BE2C (cell line): ENCODE measurements around the gene SLC4A5.

Experiments
- DNase-seq: peaks from one replicate; pipeline ENCODE4 v3.0.0-alpha.2; 2020
- H3K27me3 ChIP-seq: fragments of 250-450 bp; sonication (Bioruptor Pico); 2 replicates; pipeline ENCODE4 v1.5.1; 2020; ENCODE audit warnings: mild to moderate bottlenecking
- H3K36me3 ChIP-seq: fragments of 250-450 bp; sonication (Bioruptor Pico); 2 replicates; pipeline ENCODE4 v1.5.1; 2020; ENCODE audit warnings: mild to moderate bottlenecking
- H3K4me1 ChIP-seq: fragments of 250-450 bp; sonication (Bioruptor Pico); 2 replicates; pipeline ENCODE4 v1.5.1; 2020
- H3K4me3 ChIP-seq: 2 replicates; pipeline ENCODE4 v1.5.1; 2011; ENCODE audit warnings: low read depth, low read length
- H3K9me3 ChIP-seq: fragments of 250-450 bp; sonication (Bioruptor Pico); 2 replicates; pipeline ENCODE4 v1.5.1; 2020
- TF ChIP-seq, protein P1 (sequence below): IDR thresholded peaks from 2 replicates; pipeline ENCODE4 v1.5.1; 2012; ENCODE audit warnings: mild to moderate bottlenecking, low read depth, low read length

The SLC4A5 gene

DNA sequence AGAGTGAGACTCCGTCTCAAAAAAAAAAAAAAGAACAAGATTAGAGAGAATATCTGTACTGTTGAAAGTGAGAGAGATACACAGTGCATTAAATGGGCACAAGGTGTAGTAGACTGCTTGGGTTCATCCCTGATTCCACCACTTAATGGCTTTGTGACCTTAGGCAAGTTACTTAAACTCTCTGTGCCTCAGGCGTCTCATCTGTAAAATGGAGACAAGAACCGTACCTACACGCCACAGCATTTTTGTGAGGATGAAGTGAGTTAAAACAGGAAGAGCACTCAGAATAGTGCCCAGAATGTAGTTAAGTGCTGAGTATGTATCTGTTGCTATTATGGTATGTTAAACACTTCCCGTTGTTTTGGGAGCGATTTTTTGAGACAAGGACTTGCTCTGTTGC lies 80.5 kb downstream of the SLC4A5 start:
- no peaks in the 10 kb centered on the region for H3K27me3 ChIP-seq
- H3K9me3 ChIP-seq = no peaks in the 10 kb centered on the region
- TF ChIP-seq, protein P1, sequence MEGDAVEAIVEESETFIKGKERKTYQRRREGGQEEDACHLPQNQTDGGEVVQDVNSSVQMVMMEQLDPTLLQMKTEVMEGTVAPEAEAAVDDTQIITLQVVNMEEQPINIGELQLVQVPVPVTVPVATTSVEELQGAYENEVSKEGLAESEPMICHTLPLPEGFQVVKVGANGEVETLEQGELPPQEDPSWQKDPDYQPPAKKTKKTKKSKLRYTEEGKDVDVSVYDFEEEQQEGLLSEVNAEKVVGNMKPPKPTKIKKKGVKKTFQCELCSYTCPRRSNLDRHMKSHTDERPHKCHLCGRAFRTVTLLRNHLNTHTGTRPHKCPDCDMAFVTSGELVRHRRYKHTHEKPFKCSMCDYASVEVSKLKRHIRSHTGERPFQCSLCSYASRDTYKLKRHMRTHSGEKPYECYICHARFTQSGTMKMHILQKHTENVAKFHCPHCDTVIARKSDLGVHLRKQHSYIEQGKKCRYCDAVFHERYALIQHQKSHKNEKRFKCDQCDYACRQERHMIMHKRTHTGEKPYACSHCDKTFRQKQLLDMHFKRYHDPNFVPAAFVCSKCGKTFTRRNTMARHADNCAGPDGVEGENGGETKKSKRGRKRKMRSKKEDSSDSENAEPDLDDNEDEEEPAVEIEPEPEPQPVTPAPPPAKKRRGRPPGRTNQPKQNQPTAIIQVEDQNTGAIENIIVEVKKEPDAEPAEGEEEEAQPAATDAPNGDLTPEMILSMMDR = no peak
- H3K4me3 ChIP-seq = no peak overlapping the region
- no peak for DNase-seq
- no peaks in the 10 kb centered on the region for H3K36me3 ChIP-seq
- no peaks in the 10 kb centered on the region for H3K4me1 ChIP-seq

- TF ChIP-seq, protein P1 = peak; percentile 42
- Histone ChIP-seq H3K9me3 (no peaks in the 10 kb centered on the region), H3K4me3 (no peak overlapping the region), H3K4me1 (no peaks in the 10 kb centered on the region), H3K27me3 (no peaks in the 10 kb centered on the region), H3K36me3 (no peaks in the 10 kb centered on the region)
- peak; percentile 26 for DNase-seq
Observed at GRCh38 chr2:74261204-74261864, 81.9 kb downstream of the SLC4A5 start.

DNA sequence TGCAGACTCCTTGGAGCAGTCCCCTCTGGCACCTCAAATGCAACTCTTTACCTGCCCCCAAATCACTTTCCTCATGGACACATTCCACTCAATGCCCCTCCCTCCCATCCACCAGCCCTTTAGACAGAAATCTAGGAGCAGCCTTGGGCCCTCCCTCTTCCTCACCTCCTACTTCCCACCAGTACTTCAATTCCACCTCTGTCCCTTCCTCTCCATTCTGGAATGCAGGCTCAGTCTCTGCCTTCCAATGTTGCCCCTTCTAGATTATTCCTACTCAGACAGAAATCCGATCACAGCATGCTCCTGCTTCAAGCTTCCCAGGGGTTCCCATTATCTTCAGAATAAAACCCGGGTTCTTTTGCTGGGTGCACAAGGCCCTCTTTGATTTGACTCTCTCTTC lies 82.7 kb downstream of the SLC4A5 start:
- Histone ChIP-seq H3K27me3 (no peaks in the 10 kb centered on the region), H3K9me3 (no peaks in the 10 kb centered on the region), H3K36me3 (no peaks in the 10 kb centered on the region), H3K4me3 (no peak overlapping the region), H3K4me1 (no peaks in the 10 kb centered on the region)
- no peak for DNase-seq
- TF ChIP-seq, protein P1 = no peak

- Histone ChIP-seq H3K36me3 (no peaks in the 10 kb centered on the region), H3K4me1 (no peaks in the 10 kb centered on the region), H3K27me3 (no peaks in the 10 kb centered on the region), H3K4me3 (no peak overlapping the region), H3K9me3 (no peaks in the 10 kb centered on the region)
- TF ChIP-seq, protein P1 = no peak
- no peak for DNase-seq
Observed at GRCh38 chr2:74259733-74260132, 83.5 kb downstream of the SLC4A5 start.

GRCh38 chr2:74259191-74259590 lies 84.0 kb downstream of the SLC4A5 start:
- no peak overlapping the region for H3K4me3 ChIP-seq
- no peaks in the 10 kb centered on the region for H3K4me1 ChIP-seq
- peak; percentile 22 for DNase-seq
- H3K27me3 ChIP-seq = no peaks in the 10 kb centered on the region
- H3K9me3 ChIP-seq = no peaks in the 10 kb centered on the region
- no peaks in the 10 kb centered on the region for H3K36me3 ChIP-seq
- TF ChIP-seq, protein P1 = no peak

DNA sequence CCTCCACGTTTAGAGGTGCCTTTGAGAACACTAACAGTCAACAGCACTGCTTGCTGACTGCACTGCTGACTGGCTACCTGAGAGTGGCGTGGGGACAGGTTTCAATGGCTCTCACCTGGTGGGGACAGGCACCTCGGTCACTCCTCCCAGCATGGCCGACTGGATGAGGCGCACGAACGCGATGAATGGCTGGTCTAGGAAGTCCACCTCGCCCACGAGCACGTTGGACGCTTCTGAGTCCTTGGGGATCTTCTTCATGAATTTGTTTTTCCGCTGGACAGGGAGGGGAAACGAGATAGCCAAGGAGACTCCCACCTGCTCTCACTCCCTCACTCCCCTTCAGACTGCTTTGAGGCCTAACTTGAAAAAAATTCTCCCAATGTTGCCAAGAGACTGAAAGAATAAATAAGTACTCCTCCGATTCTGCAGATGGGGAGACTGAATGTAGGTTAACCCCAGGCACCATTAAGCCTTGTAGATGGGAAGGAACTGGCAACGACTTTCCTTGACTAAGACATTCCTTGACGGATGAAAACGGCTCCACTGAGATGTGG lies 87.5 kb downstream of the SLC4A5 start:
- Histone ChIP-seq H3K4me3 (no peak overlapping the region), H3K36me3 (no peaks in the 10 kb centered on the region), H3K27me3 (no peaks in the 10 kb centered on the region), H3K4me1 (no peaks in the 10 kb centered on the region), H3K9me3 (no peaks in the 10 kb centered on the region)
- no peak for DNase-seq
- TF ChIP-seq, protein P1 = no peak
